ENCODE data around the gene PSMD11. TPM values are rescaled to one million over a fixed set of nuclear protein-coding genes. Genes with fewer than 3 reads are reported as not detected.

PSMD11 gene
- total and polyA plus RNA-seq, 5 donors from 2014 or later = 92.4 to 156 (median 129) TPM

DNA sequence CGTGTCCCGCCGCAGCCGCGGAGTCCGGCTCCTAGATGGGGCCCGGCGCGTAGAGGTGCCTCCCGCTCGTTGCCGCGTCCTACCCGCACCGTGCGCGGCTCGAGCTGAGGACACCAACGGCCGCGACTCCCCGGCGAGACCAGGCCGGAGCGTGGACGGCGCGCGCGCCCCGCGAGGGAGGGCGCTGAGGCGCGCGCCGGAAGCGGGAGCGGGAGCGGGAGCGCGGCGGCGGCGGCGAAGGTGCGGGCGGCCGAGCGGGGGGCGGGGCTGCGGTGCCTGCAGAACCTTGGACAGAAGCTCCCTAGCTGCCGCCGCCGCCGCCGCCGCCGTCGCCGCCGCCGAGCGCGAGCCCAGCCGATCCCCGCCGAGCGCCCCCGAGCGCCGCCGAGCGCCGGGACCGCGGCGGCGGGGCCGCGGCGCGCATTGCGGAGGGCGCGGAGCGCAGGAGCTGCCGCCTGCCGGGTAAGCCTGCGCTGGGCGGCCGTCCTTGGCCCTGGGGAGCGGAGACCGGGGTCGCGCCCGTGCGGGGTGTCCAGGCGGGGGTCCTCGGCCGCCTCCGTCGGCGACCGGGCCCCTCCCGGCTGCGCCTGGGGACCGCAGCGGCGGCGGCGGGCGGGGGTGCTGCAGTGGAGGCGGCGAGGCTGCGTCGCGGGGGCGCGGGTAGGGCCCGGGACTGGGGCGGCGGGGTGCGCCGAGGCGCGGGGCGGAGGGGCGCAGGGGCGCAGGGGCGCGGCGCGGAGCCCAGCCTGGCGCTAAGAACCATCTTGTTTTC lies 42.6 kb downstream of the PSMD11 start, which contains the start of gene CDK5R1:
TSS of gene CDK5R1 (plus strand) at position 293 of the 772 bp plus-strand sequence. CDS start 628 bp downstream, outside the sequence.
- no peaks in the 10 kb centered on the region for H3K9me3 ChIP-seq (ENCODE audit: control insufficient read depth in 2 of 2, low read length in 2 of 2)
- peak within 1 kb of the TSS; percentile 80 for H3K4me3 ChIP-seq (ENCODE audit: low read depth, low read length)
- H3K27me3 ChIP-seq (ENCODE audit: control insufficient read depth, insufficient read depth, low read length) = no peaks in the 10 kb centered on the region
- H3K27ac Mint-ChIP-seq = peak within 1 kb of the TSS; percentile 83 to 91 (median 87)
- peaks cover 11% of the 10 kb centered on the region for H3K36me3 ChIP-seq (ENCODE audit: control insufficient read depth, insufficient read depth, low read length)
- no peaks in the 10 kb centered on the region for H3K9me3 Mint-ChIP-seq
- peaks cover 0 to 60% (median 17%) of the 10 kb centered on the region in 4 donors for H3K4me1 Mint-ChIP-seq
- peak; percentile 67 to 74 (median 67) for DNase-seq
- peak; percentile 62 to 68 for ATAC-seq (ENCODE audit: low read depth in 2 of 2)
- peak within 1 kb of the TSS; percentile 87 to 94 (median 92) for H3K4me3 Mint-ChIP-seq
- peak within 1 kb of the TSS; percentile 51 for H3K27ac ChIP-seq (ENCODE audit: insufficient read depth, low read length, poor library complexity, severe bottlenecking)
- peaks cover 25% of the 10 kb centered on the region for H3K36me3 Mint-ChIP-seq
- peaks cover 50% of the 10 kb centered on the region for H3K4me1 ChIP-seq (ENCODE audit: control insufficient read depth, insufficient read depth, low read length, poor library complexity, severe bottlenecking)
- no peaks in the 10 kb centered on the region for H3K27me3 Mint-ChIP-seq

DNA sequence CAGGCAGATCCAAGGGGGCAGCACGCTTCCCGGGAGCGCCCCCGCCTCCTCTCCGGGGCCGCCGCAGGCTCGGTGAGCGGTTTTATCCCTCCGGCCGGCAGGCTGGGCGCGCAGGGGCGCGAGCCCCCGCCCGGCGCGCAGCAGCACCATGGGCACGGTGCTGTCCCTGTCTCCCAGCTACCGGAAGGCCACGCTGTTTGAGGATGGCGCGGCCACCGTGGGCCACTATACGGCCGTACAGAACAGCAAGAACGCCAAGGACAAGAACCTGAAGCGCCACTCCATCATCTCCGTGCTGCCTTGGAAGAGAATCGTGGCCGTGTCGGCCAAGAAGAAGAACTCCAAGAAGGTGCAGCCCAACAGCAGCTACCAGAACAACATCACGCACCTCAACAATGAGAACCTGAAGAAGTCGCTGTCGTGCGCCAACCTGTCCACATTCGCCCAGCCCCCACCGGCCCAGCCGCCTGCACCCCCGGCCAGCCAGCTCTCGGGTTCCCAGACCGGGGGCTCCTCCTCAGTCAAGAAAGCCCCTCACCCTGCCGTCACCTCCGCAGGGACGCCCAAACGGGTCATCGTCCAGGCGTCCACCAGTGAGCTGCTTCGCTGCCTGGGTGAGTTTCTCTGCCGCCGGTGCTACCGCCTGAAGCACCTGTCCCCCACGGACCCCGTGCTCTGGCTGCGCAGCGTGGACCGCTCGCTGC lies 43.3 kb downstream of the PSMD11 start:
- Histone ChIP-seq H3K27me3 (ENCODE audit: control insufficient read depth, insufficient read depth, low read length) (no peaks in the 10 kb centered on the region), H3K27ac (ENCODE audit: insufficient read depth, low read length, poor library complexity, severe bottlenecking) (peak overlapping the region; percentile 23), H3K9me3 (ENCODE audit: control insufficient read depth in 2 of 2, low read length in 2 of 2) (no peaks in the 10 kb centered on the region), H3K4me1 (ENCODE audit: control insufficient read depth, insufficient read depth, low read length, poor library complexity, severe bottlenecking) (peaks cover 57% of the 10 kb centered on the region), H3K4me3 (ENCODE audit: low read depth, low read length) (peak overlapping the region; percentile 80), H3K36me3 (ENCODE audit: control insufficient read depth, insufficient read depth, low read length) (peaks cover 7% of the 10 kb centered on the region)
- peaks cover 27% of the 10 kb centered on the region for H3K36me3 Mint-ChIP-seq
- peak overlapping the region; percentile 21 to 91 (median 87) for H3K27ac Mint-ChIP-seq
- no peaks in the 10 kb centered on the region for H3K9me3 Mint-ChIP-seq
- no peak for DNase-seq
- H3K27me3 Mint-ChIP-seq = no peaks in the 10 kb centered on the region
- peaks cover 6 to 67% (median 24%) of the 10 kb centered on the region in 4 donors for H3K4me1 Mint-ChIP-seq
- ATAC-seq (ENCODE audit: low read depth in 2 of 2) = no peak
- peak overlapping the region; percentile 87 to 94 (median 91) for H3K4me3 Mint-ChIP-seq

DNA sequence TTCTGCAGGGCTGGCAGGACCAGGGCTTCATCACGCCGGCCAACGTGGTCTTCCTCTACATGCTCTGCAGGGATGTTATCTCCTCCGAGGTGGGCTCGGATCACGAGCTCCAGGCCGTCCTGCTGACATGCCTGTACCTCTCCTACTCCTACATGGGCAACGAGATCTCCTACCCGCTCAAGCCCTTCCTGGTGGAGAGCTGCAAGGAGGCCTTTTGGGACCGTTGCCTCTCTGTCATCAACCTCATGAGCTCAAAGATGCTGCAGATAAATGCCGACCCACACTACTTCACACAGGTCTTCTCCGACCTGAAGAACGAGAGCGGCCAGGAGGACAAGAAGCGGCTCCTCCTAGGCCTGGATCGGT lies 43.9 kb downstream of the PSMD11 start:
- no peak overlapping the region for H3K27ac ChIP-seq (ENCODE audit: insufficient read depth, low read length, poor library complexity, severe bottlenecking)
- DNase-seq (no peak), ATAC-seq (ENCODE audit: low read depth in 2 of 2) (no peak)
- peaks cover 27% of the 10 kb centered on the region for H3K36me3 Mint-ChIP-seq
- H3K4me3 ChIP-seq (ENCODE audit: low read depth, low read length) = peak overlapping the region; percentile 48
- H3K4me1 ChIP-seq (ENCODE audit: control insufficient read depth, insufficient read depth, low read length, poor library complexity, severe bottlenecking) = peaks cover 62% of the 10 kb centered on the region
- no peaks in the 10 kb centered on the region for H3K27me3 ChIP-seq (ENCODE audit: control insufficient read depth, insufficient read depth, low read length)
- H3K4me1 Mint-ChIP-seq = peaks cover 9 to 72% (median 29%) of the 10 kb centered on the region in 4 donors
- H3K4me3 Mint-ChIP-seq = peak overlapping the region; percentile 87 to 94 (median 91)
- no peaks in the 10 kb centered on the region for H3K9me3 ChIP-seq (ENCODE audit: control insufficient read depth in 2 of 2, low read length in 2 of 2)
- H3K27ac Mint-ChIP-seq = peak overlapping the region; percentile 87 to 91 (median 90)
- H3K27me3 Mint-ChIP-seq = no peaks in the 10 kb centered on the region
- H3K36me3 ChIP-seq (ENCODE audit: control insufficient read depth, insufficient read depth, low read length) = peaks cover 7% of the 10 kb centered on the region
- no peaks in the 10 kb centered on the region for H3K9me3 Mint-ChIP-seq

DNA sequence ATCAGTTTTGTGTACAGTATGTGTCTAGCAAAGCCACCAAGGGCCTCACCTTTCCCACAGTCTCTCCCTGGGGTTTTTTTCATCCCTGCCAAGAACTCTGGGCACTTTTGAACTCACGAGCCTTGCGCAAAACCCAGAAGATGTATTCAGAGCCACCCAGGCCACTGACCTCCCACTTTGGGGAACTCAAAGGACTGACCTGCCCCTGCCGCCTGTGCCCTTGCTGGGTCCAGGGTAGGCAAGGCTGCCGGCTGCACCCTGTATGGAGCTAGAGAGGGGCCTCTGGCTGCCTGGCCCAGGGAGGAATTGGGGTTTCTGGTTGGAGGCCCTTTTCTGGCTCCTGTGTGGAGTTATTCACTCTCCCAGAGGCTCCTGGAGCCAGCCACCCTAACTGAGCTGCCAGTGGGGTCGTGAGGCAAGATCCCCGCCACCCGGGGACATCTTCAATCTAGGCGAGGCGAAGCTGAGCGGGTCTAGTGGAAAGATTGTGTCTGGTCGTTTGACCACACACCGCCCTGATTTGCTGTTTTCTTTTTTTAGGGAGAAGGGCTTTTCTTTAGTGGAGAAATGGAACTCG lies 44.4 kb downstream of the PSMD11 start:
- Histone ChIP-seq H3K9me3 (ENCODE audit: control insufficient read depth in 2 of 2, low read length in 2 of 2) (no peaks in the 10 kb centered on the region), H3K27ac (ENCODE audit: insufficient read depth, low read length, poor library complexity, severe bottlenecking) (no peak overlapping the region), H3K36me3 (ENCODE audit: control insufficient read depth, insufficient read depth, low read length) (peaks cover 7% of the 10 kb centered on the region), H3K27me3 (ENCODE audit: control insufficient read depth, insufficient read depth, low read length) (no peaks in the 10 kb centered on the region), H3K4me3 (ENCODE audit: low read depth, low read length) (peak overlapping the region; percentile 48), H3K4me1 (ENCODE audit: control insufficient read depth, insufficient read depth, low read length, poor library complexity, severe bottlenecking) (peaks cover 68% of the 10 kb centered on the region)
- Mint-ChIP-seq H3K9me3 (no peaks in the 10 kb centered on the region), H3K27me3 (no peaks in the 10 kb centered on the region), H3K4me1 (peaks cover 9 to 73% (median 27%) of the 10 kb centered on the region in 4 donors), H3K4me3 (peak overlapping the region; percentile 87 to 94 (median 91)), H3K36me3 (peaks cover 27% of the 10 kb centered on the region), H3K27ac (peak overlapping the region; percentile 81 to 90 (median 87))
- DNase-seq (no peak), ATAC-seq (ENCODE audit: low read depth in 2 of 2) (no peak)

DNA sequence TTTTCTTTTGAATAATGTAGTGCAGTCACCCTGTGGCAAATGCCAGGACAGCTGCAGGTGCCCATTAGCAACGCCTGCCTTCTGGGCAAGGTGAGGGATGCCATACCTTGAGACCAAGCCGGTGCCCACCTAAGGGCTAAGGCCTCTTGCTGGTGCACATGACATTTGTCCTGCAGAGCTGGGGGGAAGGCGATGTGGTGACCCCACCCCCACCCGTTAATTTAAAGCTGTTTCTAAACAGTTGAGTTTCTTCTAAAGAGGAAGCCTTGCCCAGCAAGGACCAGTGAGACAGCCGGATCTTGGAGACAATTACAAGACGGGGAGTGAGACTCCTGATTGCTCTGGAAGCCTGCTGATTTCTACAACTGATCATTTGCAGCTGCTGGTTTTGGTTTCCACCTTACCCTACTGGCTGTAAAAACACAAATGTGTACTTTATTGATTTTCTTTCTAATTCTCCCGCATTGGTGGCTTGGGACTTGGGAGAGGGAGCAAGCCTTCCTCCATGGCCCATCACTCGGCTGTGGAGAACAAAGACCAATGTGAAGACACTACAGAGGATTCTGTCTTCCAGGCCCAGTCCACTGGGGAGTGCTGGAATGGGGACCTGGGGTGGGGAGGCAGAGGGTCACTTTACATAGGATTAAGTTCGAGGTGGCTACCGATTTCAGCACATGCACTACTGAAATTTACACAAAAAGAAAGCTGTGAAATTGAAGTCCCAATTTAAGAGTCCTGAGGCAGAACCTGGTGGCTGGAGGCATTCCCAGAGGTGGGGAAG lies 45.2 kb downstream of the PSMD11 start:
- Mint-ChIP-seq H3K9me3 (no peaks in the 10 kb centered on the region), H3K27me3 (no peaks in the 10 kb centered on the region), H3K4me1 (peaks cover 9 to 72% (median 26%) of the 10 kb centered on the region in 4 donors), H3K4me3 (peak overlapping the region; percentile 79 to 94 (median 90)), H3K36me3 (peaks cover 27% of the 10 kb centered on the region), H3K27ac (peak overlapping the region; percentile 81 to 93 (median 87))
- H3K36me3 ChIP-seq (ENCODE audit: control insufficient read depth, insufficient read depth, low read length) = peaks cover 7% of the 10 kb centered on the region
- H3K27me3 ChIP-seq (ENCODE audit: control insufficient read depth, insufficient read depth, low read length) = no peaks in the 10 kb centered on the region
- peaks cover 75% of the 10 kb centered on the region for H3K4me1 ChIP-seq (ENCODE audit: control insufficient read depth, insufficient read depth, low read length, poor library complexity, severe bottlenecking)
- ATAC-seq (ENCODE audit: low read depth in 2 of 2) (no peak), DNase-seq (no peak)
- H3K4me3 ChIP-seq (ENCODE audit: low read depth, low read length) = peak overlapping the region; percentile 15
- H3K27ac ChIP-seq (ENCODE audit: insufficient read depth, low read length, poor library complexity, severe bottlenecking) = peak overlapping the region; percentile 1
- no peaks in the 10 kb centered on the region for H3K9me3 ChIP-seq (ENCODE audit: control insufficient read depth in 2 of 2, low read length in 2 of 2)

DNA sequence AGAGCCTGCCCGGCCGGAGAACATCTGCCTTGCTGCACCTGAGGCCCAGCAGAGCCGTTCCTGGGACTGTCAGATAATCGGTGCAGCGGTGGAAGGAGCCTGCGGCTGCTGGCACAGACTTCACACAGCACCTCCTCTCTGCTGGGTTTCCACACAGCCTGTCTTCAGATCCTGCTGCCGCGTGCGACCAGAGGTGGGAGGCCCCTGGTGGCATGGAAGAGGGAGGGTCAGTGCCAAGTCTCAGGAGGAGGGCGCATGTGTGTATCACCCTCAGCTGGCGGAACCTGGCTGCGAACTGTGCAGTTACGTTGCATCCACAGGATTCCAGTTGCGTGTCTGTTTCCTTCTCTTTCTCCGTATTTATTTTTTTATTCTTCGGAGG lies 45.8 kb downstream of the PSMD11 start:
- Mint-ChIP-seq H3K27ac (peak overlapping the region in 2 of 3 donors; percentile 87 to 93), H3K4me1 (peaks cover 9 to 74% (median 26%) of the 10 kb centered on the region in 4 donors), H3K36me3 (peaks cover 27% of the 10 kb centered on the region), H3K9me3 (no peaks in the 10 kb centered on the region), H3K4me3 (peak overlapping the region; percentile 86 to 94 (median 90)), H3K27me3 (no peaks in the 10 kb centered on the region)
- Histone ChIP-seq H3K36me3 (ENCODE audit: control insufficient read depth, insufficient read depth, low read length) (peaks cover 7% of the 10 kb centered on the region), H3K27me3 (ENCODE audit: control insufficient read depth, insufficient read depth, low read length) (no peaks in the 10 kb centered on the region), H3K27ac (ENCODE audit: insufficient read depth, low read length, poor library complexity, severe bottlenecking) (peak overlapping the region; percentile 1), H3K9me3 (ENCODE audit: control insufficient read depth in 2 of 2, low read length in 2 of 2) (no peaks in the 10 kb centered on the region), H3K4me1 (ENCODE audit: control insufficient read depth, insufficient read depth, low read length, poor library complexity, severe bottlenecking) (peaks cover 75% of the 10 kb centered on the region), H3K4me3 (ENCODE audit: low read depth, low read length) (peak overlapping the region; percentile 42)
- DNase-seq = no peak
- ATAC-seq (ENCODE audit: low read depth in 2 of 2) = no peak

Data from CD4-positive, CD25-positive, alpha-beta regulatory T cell (primary cell).